ENCODE results near the gene MXRA5. TPM values are rescaled to one million over a fixed set of nuclear protein-coding genes. Genes with fewer than 3 reads are reported as not detected.

Gene MXRA5
- total and polyA plus RNA-seq, 2 of the 8 experiments (the other 6 are each of a cell fraction or from before 2014, with no cell fraction given), result 0.56 to 1.7 TPM

- H3K79me2 ChIP-seq (ENCODE audit: control insufficient read depth in 1 of 2, insufficient read depth in 2 of 2, low read length in 2 of 2), result no peaks in the 10 kb centered on the region
- DNase-seq (ENCODE audit: low read depth in 1 of 2, low spot score in 2 of 2), result no peak
- H3K9ac ChIP-seq (replicated peaks in 1 of 4; ENCODE audit: extremely low read depth in 1 of 4, low read depth in 3 of 4, low read length in 3 of 4), result no peak overlapping the region
- no peak overlapping the region for H2AFZ ChIP-seq (ENCODE audit: low read length)
- no peaks in the 10 kb centered on the region for H3K23me2 ChIP-seq (ENCODE audit: low read depth, low read length)
- H3K56ac ChIP-seq (replicated peaks; ENCODE audit: insufficient read length, low read depth, low read length), result no peak overlapping the region
- no peak overlapping the region for H3K27ac ChIP-seq (ENCODE audit: low read depth, low read length)
- H3K4me1 ChIP-seq (replicated peaks in 1 of 4; ENCODE audit: control insufficient read depth in 3 of 4, insufficient read depth in 4 of 4, low read length in 3 of 4), result no peaks in the 10 kb centered on the region
- H3K18ac ChIP-seq (ENCODE audit: extremely low read depth, low read length), result no peak overlapping the region
- H3K4ac ChIP-seq (replicated peaks; ENCODE audit: insufficient read length, low read depth, low read length), result no peak overlapping the region
- no peak overlapping the region for H3K14ac ChIP-seq (ENCODE audit: insufficient read length)
- WGBS, 2 experiments (ENCODE audit: extremely low coverage in 1 of 2, insufficient coverage in 1 of 2, insufficient read length in 1 of 2, insufficient replicate concordance in 2 of 2, low coverage in 1 of 2, low lambda C conversion rate in 2 of 2, missing lambda C conversion rate in 1 of 2), result 98% methylated on average over 15 of the region's 47 CpGs; no CpG with 5 or more reads in 1 of the 2 experiments
- no peak overlapping the region for H2BK120ac ChIP-seq (replicated peaks; ENCODE audit: low read depth, low read length)
- no peak for FAIRE-seq
- H3K36me3 ChIP-seq (ENCODE audit: control insufficient read depth in 2 of 4, insufficient read depth in 4 of 4, low read length in 3 of 4), result no peaks in the 10 kb centered on the region
- H2BK5ac ChIP-seq (ENCODE audit: low read depth, low read length), result no peak overlapping the region
- H4K91ac ChIP-seq (replicated peaks; ENCODE audit: insufficient read length, low read length), result no peak overlapping the region
- no peak overlapping the region for H3K4me2 ChIP-seq (ENCODE audit: insufficient read depth in 1 of 2, low read depth in 2 of 2, low read length in 2 of 2)
- H2BK12ac ChIP-seq (ENCODE audit: low read depth, low read length), result no peak overlapping the region
- H4K8ac ChIP-seq (ENCODE audit: extremely low read depth, insufficient read depth, low read length), result no peak overlapping the region
- H2BK20ac ChIP-seq (ENCODE audit: low read length), result no peak overlapping the region
- no peak overlapping the region for H2BK15ac ChIP-seq (ENCODE audit: low read length)
- H4K5ac ChIP-seq (ENCODE audit: insufficient read length, low read depth, low read length), result no peak overlapping the region
- H3K9me3 ChIP-seq (ENCODE audit: insufficient read depth in 2 of 2, low read depth in 1 of 2, low read length in 1 of 2), result no peaks in the 10 kb centered on the region; a peak in 1 of 4 replicates
- CTCF ChIA-PET (ENCODE audit: partially characterized antibody), result interaction anchor here (0.6 kb wide), 1 partner anchor 215 kb away, joined by 3 read pairs; no protein-coding TSS in a partner anchor
- POLR2A ChIA-PET (ENCODE audit: partially characterized antibody), result no interaction called here
- no peaks in the 10 kb centered on the region for H3K79me1 ChIP-seq (ENCODE audit: low read depth, low read length)
- no peak overlapping the region for H2AK5ac ChIP-seq (ENCODE audit: low read depth, low read length)
- no peaks in the 10 kb centered on the region for H3K27me3 ChIP-seq (replicated peaks in 1 of 4; ENCODE audit: control insufficient read depth in 3 of 4, extremely low read depth in 1 of 4, insufficient read depth in 3 of 4, low read length in 3 of 4)
- H3K23ac ChIP-seq (ENCODE audit: insufficient read length), result no peak overlapping the region
- H3K4me3 ChIP-seq (ENCODE audit: extremely low read depth in 1 of 4, insufficient read depth in 2 of 4, low read depth in 3 of 4, low read length in 4 of 4), result no peak overlapping the region
- no peaks in the 10 kb centered on the region for H4K20me1 ChIP-seq (replicated peaks in 1 of 2; ENCODE audit: control insufficient read depth in 1 of 2, insufficient read depth in 2 of 2, low read length in 2 of 2)
- no peak for TF ChIP-seq HDAC6 (IDR thresholded peaks at IDR 0.05; ENCODE audit: low read depth, low read length)
These were observed 29.2 kb downstream of the MXRA5 start for GRCh38 chrX:3317191-3317718.
